CD4-positive, alpha-beta T cell (primary cell): ENCODE results near the gene SLC35F1. TPM values are rescaled to one million over a fixed set of nuclear protein-coding genes. Genes with fewer than 3 reads are reported as not detected.

Experiments used
- ATAC-seq: fragments of 200-7000 bp; cut with Tn5 transposase; one replicate; pipeline ENCODE4 v1.10.0; 2022; ENCODE audit warnings: mild to moderate bottlenecking; ENCODE audit not compliant: poor library complexity
- CTCF ChIA-PET: fragments of 350-600 bp; sonication (Branson Sonifier 250); formaldehyde crosslinking; loops from one replicate; lab custom pipeline; 2021; ENCODE audit warnings: antibody characterized with exemption, inconsistent platforms; lab: Charles Lee
- POLR2A ChIA-PET: fragments of 350-600 bp; sonication (Branson Sonifier 250); formaldehyde crosslinking; loops from one replicate; lab custom pipeline; 2021; ENCODE audit warnings: antibody characterized with exemption, inconsistent platforms; lab: Charles Lee
- DNase-seq, 14 experiments: peaks; one replicate each; pipeline ENCODE4 v3.0.0-alpha.2; 2013 to 2020; ENCODE audit warnings: mixed read lengths in 2 of 14
- H3K27ac ChIP-seq, 2 donors: one replicate each; pipeline versions ENCODE4 v1.5.1 to v1.7.0; 2013; ENCODE audit warnings: low read length in 2 of 2, low read depth in 1 of 2, mild to moderate bottlenecking in 1 of 2
- H3K27me3 ChIP-seq, 2 experiments: 1 replicate in 1 of 2; 2 replicates in 1 of 2; pipeline versions ENCODE4 v1.6.1 to v1.7.0; 2013; ENCODE audit warnings: low read length in 2 of 2, control low read depth in 1 of 2, mild to moderate bottlenecking in 1 of 2, moderate library complexity in 1 of 2; ENCODE audit not compliant: insufficient read depth in 2 of 2, control insufficient read depth in 1 of 2
- H3K36me3 ChIP-seq: one replicate; pipeline ENCODE4 v1.6.1; 2013; ENCODE audit warnings: low read length, control low read depth; ENCODE audit not compliant: insufficient read depth
- H3K4me1 ChIP-seq: one replicate; pipeline ENCODE4 v1.6.1; 2013; ENCODE audit warnings: low read length, control low read depth; ENCODE audit not compliant: insufficient read depth
- H3K4me3 ChIP-seq: one replicate; pipeline ENCODE4 v1.5.1; 2013; ENCODE audit warnings: mild to moderate bottlenecking, low read length, moderate library complexity
- H3K9me3 ChIP-seq, 2 experiments: 1 replicate in 1 of 2; 2 replicates in 1 of 2; pipeline versions ENCODE4 v1.6.1 to v1.7.0; 2013; ENCODE audit warnings: low read length in 2 of 2, mild to moderate bottlenecking in 2 of 2, control low read depth in 1 of 2, moderate library complexity in 1 of 2; ENCODE audit not compliant: control insufficient read depth in 1 of 2, insufficient read depth in 1 of 2
- H3K27ac Mint-ChIP-seq: one replicate; pipeline ENCODE4 v1.8.0; 2020; ENCODE audit warnings: mixed read lengths
- H3K27me3 Mint-ChIP-seq: one replicate; pipeline ENCODE4 v1.8.0; 2021; ENCODE audit warnings: mixed read lengths
- H3K36me3 Mint-ChIP-seq: one replicate; pipeline ENCODE4 v1.8.0; 2021; ENCODE audit warnings: low read depth, mixed read lengths
- H3K4me1 Mint-ChIP-seq: one replicate; pipeline ENCODE4 v1.8.0; 2021; ENCODE audit warnings: low read depth, mixed read lengths
- H3K4me3 Mint-ChIP-seq: one replicate; pipeline ENCODE4 v1.8.0; 2020; ENCODE audit warnings: mild to moderate bottlenecking, mixed read lengths
- H3K9me3 Mint-ChIP-seq: one replicate; pipeline ENCODE4 v1.8.0; 2020; ENCODE audit warnings: mixed read lengths
- intact Hi-C, 2 experiments: fragments of 100-400 bp; cut with DNase I in 1 of 2; cut with micrococcal nuclease in 1 of 2; formaldehyde crosslinking; loops; one replicate each; pipeline versions ENCODE4 v1.15.1 to v1.9.0; 2023 to 2025; cut with DNase I, micrococcal nuclease
- total RNA-seq, 174 experiments: library from RNA in 2 of 174; stranded (reverse) in 2 of 174; gene quantifications; one replicate each; pipeline ENCODE4 v1.2.3 and lab custom pipeline; 2021 to 2026
- TF ChIP-seq, protein P1 (sequence below): fragments of 200-600 bp; IDR thresholded peaks from one replicate; pipeline ENCODE4 v1.8.0; 2022; ENCODE audit warnings: antibody characterized with exemption, mild to moderate bottlenecking

Gene SLC35F1
- total RNA-seq, 2 experiments from 2014 or later: not detected

GRCh38 chr6:118263921-118264486 is 356.9 kb downstream of the SLC35F1 start:
- ATAC-seq (no peak), DNase-seq (no peak)
- CTCF ChIA-PET: no interaction called here
- H3K4me1 Mint-ChIP-seq: no peaks in the 10 kb centered on the region
- Histone ChIP-seq H3K36me3 (no peaks in the 10 kb centered on the region), H3K27ac (no peak overlapping the region), H3K27me3 (no peaks in the 10 kb centered on the region), H3K4me3 (no peak overlapping the region), H3K9me3 (no peaks in the 10 kb centered on the region), H3K4me1 (no peaks in the 10 kb centered on the region)
- POLR2A ChIA-PET: no interaction called here
- H3K36me3 Mint-ChIP-seq: no peaks in the 10 kb centered on the region
- intact Hi-C loops: no loop called here
- H3K4me3 Mint-ChIP-seq: no peak overlapping the region
- peaks cover 2% of the 10 kb centered on the region for H3K9me3 Mint-ChIP-seq
- H3K27me3 Mint-ChIP-seq: peaks cover 4% of the 10 kb centered on the region
- H3K27ac Mint-ChIP-seq: no peak overlapping the region
- TF ChIP-seq, protein P1, sequence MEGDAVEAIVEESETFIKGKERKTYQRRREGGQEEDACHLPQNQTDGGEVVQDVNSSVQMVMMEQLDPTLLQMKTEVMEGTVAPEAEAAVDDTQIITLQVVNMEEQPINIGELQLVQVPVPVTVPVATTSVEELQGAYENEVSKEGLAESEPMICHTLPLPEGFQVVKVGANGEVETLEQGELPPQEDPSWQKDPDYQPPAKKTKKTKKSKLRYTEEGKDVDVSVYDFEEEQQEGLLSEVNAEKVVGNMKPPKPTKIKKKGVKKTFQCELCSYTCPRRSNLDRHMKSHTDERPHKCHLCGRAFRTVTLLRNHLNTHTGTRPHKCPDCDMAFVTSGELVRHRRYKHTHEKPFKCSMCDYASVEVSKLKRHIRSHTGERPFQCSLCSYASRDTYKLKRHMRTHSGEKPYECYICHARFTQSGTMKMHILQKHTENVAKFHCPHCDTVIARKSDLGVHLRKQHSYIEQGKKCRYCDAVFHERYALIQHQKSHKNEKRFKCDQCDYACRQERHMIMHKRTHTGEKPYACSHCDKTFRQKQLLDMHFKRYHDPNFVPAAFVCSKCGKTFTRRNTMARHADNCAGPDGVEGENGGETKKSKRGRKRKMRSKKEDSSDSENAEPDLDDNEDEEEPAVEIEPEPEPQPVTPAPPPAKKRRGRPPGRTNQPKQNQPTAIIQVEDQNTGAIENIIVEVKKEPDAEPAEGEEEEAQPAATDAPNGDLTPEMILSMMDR: no peak

- intact Hi-C loops: no loop called here
- H3K9me3 Mint-ChIP-seq: peaks cover 2% of the 10 kb centered on the region
Observed at GRCh38 chr6:118269659-118270058, 362.6 kb downstream of the SLC35F1 start.

DNA sequence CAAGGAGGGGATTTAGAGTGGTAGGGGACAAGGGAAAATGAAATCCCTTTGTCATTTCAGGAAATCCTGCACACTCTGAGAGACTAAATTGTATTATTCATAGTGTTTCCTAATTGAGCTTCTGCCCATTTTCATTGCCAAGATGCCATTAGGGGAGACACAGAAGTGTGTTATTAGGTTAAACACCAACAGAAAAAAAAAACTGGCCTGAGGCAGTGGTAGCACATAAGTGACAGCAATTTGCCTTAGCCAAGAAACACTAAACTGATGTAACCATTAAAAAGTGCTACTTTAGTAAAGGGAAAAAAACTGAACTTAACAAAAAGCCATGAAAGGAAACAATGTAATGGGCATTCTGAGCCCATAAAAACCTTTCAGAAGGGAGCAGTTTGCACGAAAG is 370.6 kb downstream of the SLC35F1 start:
- Mint-ChIP-seq H3K4me3 (no peak overlapping the region), H3K36me3 (no peaks in the 10 kb centered on the region), H3K27ac (no peak overlapping the region), H3K4me1 (no peaks in the 10 kb centered on the region), H3K9me3 (no peaks in the 10 kb centered on the region), H3K27me3 (peaks cover 20% of the 10 kb centered on the region)
- TF ChIP-seq, protein P1: no peak
- Histone ChIP-seq H3K27ac (no peak overlapping the region), H3K36me3 (no peaks in the 10 kb centered on the region), H3K4me3 (no peak overlapping the region), H3K4me1 (peaks cover 3% of the 10 kb centered on the region), H3K9me3 (no peaks in the 10 kb centered on the region), H3K27me3 (peaks cover 6% of the 10 kb centered on the region in 2 experiments)
- POLR2A ChIA-PET: no interaction called here
- CTCF ChIA-PET: interaction anchor here (1.3 kb wide), 1 partner anchor 9 kb away, joined by 3 read pairs; no protein-coding TSS in a partner anchor
- no peak for ATAC-seq
- no peak for DNase-seq
- intact Hi-C loops: no loop called here

More at GRCh38 chr6:118269659-118270058, 362.6 kb downstream of the SLC35F1 start:
- H3K27ac ChIP-seq: no peak overlapping the region
- POLR2A ChIA-PET: no interaction called here
- TF ChIP-seq, protein P1: no peak
- CTCF ChIA-PET: no interaction called here
- H3K4me3 ChIP-seq: no peak overlapping the region
- ATAC-seq (no peak), DNase-seq (no peak)
- Mint-ChIP-seq H3K27me3 (peaks cover 11% of the 10 kb centered on the region), H3K27ac (no peak overlapping the region), H3K36me3 (no peaks in the 10 kb centered on the region), H3K4me3 (no peak overlapping the region), H3K4me1 (no peaks in the 10 kb centered on the region)
- no peaks in the 10 kb centered on the region for H3K36me3 ChIP-seq
- peaks cover 0 to 6% of the 10 kb centered on the region in 2 experiments for H3K27me3 ChIP-seq
- peaks cover 3% of the 10 kb centered on the region for H3K4me1 ChIP-seq
- no peaks in the 10 kb centered on the region for H3K9me3 ChIP-seq
